ENCODE measurements around the gene SLC4A8. TPM values are rescaled to one million over a fixed set of nuclear protein-coding genes. Genes with fewer than 3 reads are reported as not detected.

The SLC4A8 gene
- total and polyA plus RNA-seq, 9 of the 15 experiments (the other 6 are each of a cell fraction or from before 2014, with no cell fraction given): 0.04 to 1.5 (median 0.12) TPM; not detected in 2

GRCh38 chr12:51391283-51392123, 33.1 kb upstream of the SLC4A8 start, which contains the start of gene GALNT6 (continued):
- no peak for TF ChIP-seq CHD7 (IDR thresholded peaks at IDR 0.05; ENCODE audit: low read depth, low read length)
- no peak for TF ChIP-seq NUFIP1 (IDR thresholded peaks at IDR 0.05; ENCODE audit: partially characterized antibody)
- no peak for TF ChIP-seq ZKSCAN8 (CRISPR knock-in tag; IDR thresholded peaks at IDR 0.05)
- TF ChIP-seq ZSCAN29 (IDR thresholded peaks at IDR 0.05): no peak
- TF ChIP-seq BRD4 (IDR thresholded peaks at IDR 0.05): no peak
- no peak for TF ChIP-seq KDM1A (IDR thresholded peaks at IDR 0.05)
- peak; percentile 58; the same call in 1 of the 2 replicates for TF ChIP-seq GABPB1 (CRISPR knock-in tag; IDR thresholded peaks at IDR 0.05)
- no peak for TF ChIP-seq ZBTB26 (CRISPR knock-in tag; IDR thresholded peaks at IDR 0.05)
- no peak for TF ChIP-seq E2F3 (CRISPR knock-in tag; IDR thresholded peaks at IDR 0.05)
- TF ChIP-seq ZNF766 (CRISPR knock-in tag; conservative IDR thresholded peaks at IDR 0.05): no peak
- peak; percentile 72 for TF ChIP-seq POLR2G (IDR thresholded peaks at IDR 0.05; ENCODE audit: low read depth, low read length)
- TF ChIP-seq TOE1 (IDR thresholded peaks at IDR 0.05; ENCODE audit: borderline replicate concordance): no peak
- no peak for TF ChIP-seq TOE1 (CRISPR knock-in tag; IDR thresholded peaks at IDR 0.05; ENCODE audit: borderline replicate concordance, low read depth)
- TF ChIP-seq E2F6 (IDR thresholded peaks at IDR 0.05; ENCODE audit: borderline replicate concordance in 1 of 2, extremely low read depth in 1 of 2, insufficient read depth in 1 of 2, insufficient read length in 1 of 2, low read depth in 1 of 2, low read length in 1 of 2, poor library complexity in 1 of 2, severe bottlenecking in 1 of 2): peak in 1 of 2 experiments; percentile 54

Data from K562 (cell line).